ENCODE data around the gene PRRC2A. TPM values are rescaled to one million over a fixed set of nuclear protein-coding genes. Genes with fewer than 3 reads are reported as not detected.

The PRRC2A gene
- total RNA-seq, 4 donors from 2014 or later, result 42.8 to 84.9 (median 67.7) TPM

- no peaks in the 10 kb centered on the region for H3K9me3 ChIP-seq
- intact Hi-C loops (cut with DNase I), result no loop called here
- no peak overlapping the region for H3K27ac ChIP-seq
- H3K36me3 ChIP-seq, result no peaks in the 10 kb centered on the region
- DNase-seq, result no peak
- H3K4me1 ChIP-seq, result no peaks in the 10 kb centered on the region
- no peak overlapping the region for H3K4me3 ChIP-seq
- H3K27me3 ChIP-seq, result no peaks in the 10 kb centered on the region
- 68 to 69% methylated on average over 7 to 8 of the region's 8 CpGs for WGBS, 2 donors
- TF ChIP-seq CTCF (IDR thresholded peaks at IDR 0.05) (no peak), POLR2A (IDR thresholded peaks at IDR 0.05) (no peak)
Observed at GRCh38 chr6:31614075-31614619, 6.4 kb upstream of the PRRC2A start.

GRCh38 chr6:31614684-31615578 lies 5.6 kb upstream of the PRRC2A start, which contains the start of gene AIF1:
Gene AIF1 (plus strand): TSS chr6:31615234. CDS start chr6:31615330, 96 bp downstream.
- no peaks in the 10 kb centered on the region for H3K36me3 ChIP-seq
- intact Hi-C loops (cut with DNase I), result no loop called here
- no peaks in the 10 kb centered on the region for H3K9me3 ChIP-seq
- 62 to 72% methylated on average over 6 of the region's 6 CpGs for WGBS, 2 donors
- peak within 1 kb of the TSS in 2 of 4 donors; percentile 36 to 68 for H3K27ac ChIP-seq
- no peaks in the 10 kb centered on the region for H3K27me3 ChIP-seq
- peak within 1 kb of the TSS in 2 of 4 donors; percentile 17 to 45 for H3K4me3 ChIP-seq
- no peak for DNase-seq
- no peak for TF ChIP-seq CTCF (IDR thresholded peaks at IDR 0.05)
- no peak for TF ChIP-seq POLR2A (IDR thresholded peaks at IDR 0.05)
- H3K4me1 ChIP-seq, result peaks cover 0 to 5% (median 3%) of the 10 kb centered on the region in 3 donors

GRCh38 chr6:31615748-31616147 lies 4.8 kb upstream of the PRRC2A start:
- H3K27ac ChIP-seq, result peak overlapping the region in 2 of 4 donors; percentile 13 to 68
- intact Hi-C loops (cut with DNase I), result no loop called here
- peaks cover 0 to 5% (median 3%) of the 10 kb centered on the region in 3 donors for H3K4me1 ChIP-seq
- 63 to 68% methylated on average over 6 to 7 of the region's 7 CpGs for WGBS, 2 donors
- no peak for DNase-seq
- H3K36me3 ChIP-seq, result no peaks in the 10 kb centered on the region
- TF ChIP-seq POLR2A (IDR thresholded peaks at IDR 0.05), result no peak
- TF ChIP-seq CTCF (IDR thresholded peaks at IDR 0.05), result no peak
- no peaks in the 10 kb centered on the region for H3K9me3 ChIP-seq
- H3K4me3 ChIP-seq, result peak overlapping the region in 2 of 4 donors; percentile 17 to 45
- H3K27me3 ChIP-seq, result no peaks in the 10 kb centered on the region

GRCh38 chr6:31617010-31617409 lies 3.5 kb upstream of the PRRC2A start:
- no peaks in the 10 kb centered on the region for H3K36me3 ChIP-seq
- intact Hi-C loops (cut with DNase I), result no loop called here
- no peak overlapping the region for H3K27ac ChIP-seq
- H3K27me3 ChIP-seq, result no peaks in the 10 kb centered on the region
- no peak for TF ChIP-seq CTCF (IDR thresholded peaks at IDR 0.05)
- TF ChIP-seq POLR2A (IDR thresholded peaks at IDR 0.05), result no peak
- DNase-seq, result no peak
- 65 to 72% methylated on average over 2 of the region's 2 CpGs for WGBS, 2 donors
- H3K9me3 ChIP-seq, result no peaks in the 10 kb centered on the region
- H3K4me3 ChIP-seq, result no peak overlapping the region
- H3K4me1 ChIP-seq, result peaks cover 4 to 16% (median 6%) of the 10 kb centered on the region in 3 donors
